HAP-1 (cell line): ENCODE results near the gene GOLM1.
"Not testable (repeated sequence)": the region's sequence is repeated elsewhere in the genome, so short reads cannot be mapped to it uniquely, and the experiment has no call there.

Source experiments
- DNase-seq, 2 experiments: peaks; one replicate each; pipeline ENCODE4 v3.0.0-alpha.2; 2016 to 2020; ENCODE audit warnings: low spot score in 2 of 2
- H3K27me3 ChIP-seq: fragments of 250-450 bp; sonication (Bioruptor Pico); 2 replicates; pipeline ENCODE4 v1.5.1; 2020; ENCODE audit warnings: low read depth, mild to moderate bottlenecking, moderate library complexity
- H3K36me3 ChIP-seq: fragments of 250-450 bp; sonication (Bioruptor Pico); replicated peaks from 2 replicates; pipeline ENCODE4 v1.5.1; 2020; ENCODE audit warnings: mild to moderate bottlenecking
- H3K4me1 ChIP-seq: fragments of 250-450 bp; sonication (Bioruptor Pico); 2 replicates; pipeline ENCODE4 v1.5.1; 2020; ENCODE audit warnings: mild to moderate bottlenecking
- H3K4me3 ChIP-seq: fragments of 250-450 bp; sonication (Bioruptor Pico); 2 replicates; pipeline ENCODE4 v1.5.1; 2020; ENCODE audit warnings: mild to moderate bottlenecking, moderate library complexity
- H3K9me3 ChIP-seq: fragments of 250-450 bp; sonication (Bioruptor Pico); 2 replicates; pipeline ENCODE4 v1.5.1; 2020; ENCODE audit warnings: mild to moderate bottlenecking, moderate library complexity
- in situ Hi-C: fragments of 300-500 bp; cut with MboI; formaldehyde crosslinking; loops from 3 replicates; pipeline ENCODE4 v1.14.3; 2020; ENCODE audit warnings: low sequenced_read_pairs, inconsistent platforms, mixed read lengths

Gene GOLM1, protein sequence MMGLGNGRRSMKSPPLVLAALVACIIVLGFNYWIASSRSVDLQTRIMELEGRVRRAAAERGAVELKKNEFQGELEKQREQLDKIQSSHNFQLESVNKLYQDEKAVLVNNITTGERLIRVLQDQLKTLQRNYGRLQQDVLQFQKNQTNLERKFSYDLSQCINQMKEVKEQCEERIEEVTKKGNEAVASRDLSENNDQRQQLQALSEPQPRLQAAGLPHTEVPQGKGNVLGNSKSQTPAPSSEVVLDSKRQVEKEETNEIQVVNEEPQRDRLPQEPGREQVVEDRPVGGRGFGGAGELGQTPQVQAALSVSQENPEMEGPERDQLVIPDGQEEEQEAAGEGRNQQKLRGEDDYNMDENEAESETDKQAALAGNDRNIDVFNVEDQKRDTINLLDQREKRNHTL

GRCh38 chr9:86098824-86099700, at the start of gene GOLM1:
TSS of gene GOLM1 (minus strand) at chr9:86099558. CDS start at chr9:86079320, 20,238 bp downstream.
- DNase-seq: peak; percentile 47 to 69
- peaks cover 28% of the 10 kb centered on the region for H3K4me1 ChIP-seq
- H3K27me3 ChIP-seq: no peaks in the 10 kb centered on the region
- H3K4me3 ChIP-seq: peak within 1 kb of the TSS; percentile 62
- in situ Hi-C loops: loop anchor here (10.0 kb wide), 1 partner anchor 64 kb away; no protein-coding TSS in a partner anchor
- H3K36me3 ChIP-seq: no peaks in the 10 kb centered on the region
- H3K9me3 ChIP-seq: no peaks in the 10 kb centered on the region

- H3K36me3 ChIP-seq, H3K4me1 ChIP-seq, DNase-seq, in situ Hi-C loops, H3K9me3 ChIP-seq, H3K4me3 ChIP-seq: not testable (repeated sequence)
- H3K27me3 ChIP-seq: peaks cover 38% of the 10 kb centered on the region
Measured at GRCh38 chr9:86146671-86147070, 47.3 kb upstream of the GOLM1 start.

- in situ Hi-C loops, H3K9me3 ChIP-seq, H3K36me3 ChIP-seq, H3K4me3 ChIP-seq, DNase-seq: not testable (repeated sequence)
- H3K4me1 ChIP-seq: peaks cover 12% of the 10 kb centered on the region
- H3K27me3 ChIP-seq: peaks cover 32% of the 10 kb centered on the region
Measured at GRCh38 chr9:86145960-86146359, 46.6 kb upstream of the GOLM1 start.

GRCh38 chr9:86142973-86143372, 43.6 kb upstream of the GOLM1 start:
- Histone ChIP-seq H3K36me3 (no peaks in the 10 kb centered on the region), H3K4me3 (no peak overlapping the region), H3K27me3 (peaks cover 41% of the 10 kb centered on the region), H3K4me1 (peaks cover 12% of the 10 kb centered on the region), H3K9me3 (peaks cover 8% of the 10 kb centered on the region; the same call in 1 of the 2 replicates)
- no peak for DNase-seq
- in situ Hi-C loops: no loop called here

GRCh38 chr9:86141843-86142242, 42.5 kb upstream of the GOLM1 start:
- in situ Hi-C loops: no loop called here

DNA sequence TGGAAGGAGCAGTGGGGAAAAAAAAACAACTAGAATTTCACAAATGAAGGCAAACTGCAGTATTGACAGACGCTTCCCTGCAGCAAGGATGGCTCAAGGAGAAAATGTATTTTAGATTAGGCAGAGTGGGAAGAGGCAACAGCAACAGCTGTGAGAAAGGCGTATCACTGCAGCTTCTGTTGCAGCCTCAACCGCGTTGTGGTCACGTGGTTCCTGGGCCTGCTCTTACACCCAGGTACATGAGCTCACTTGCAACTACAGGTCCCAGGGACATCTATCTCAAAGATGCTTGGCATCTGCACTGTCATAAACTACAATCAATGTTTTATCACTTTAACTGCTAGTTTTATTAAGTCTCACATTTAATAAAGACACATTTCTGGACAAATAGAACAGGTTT, 36.0 kb upstream of the GOLM1 start:
- no peak overlapping the region for H3K4me3 ChIP-seq
- no peaks in the 10 kb centered on the region for H3K9me3 ChIP-seq
- H3K4me1 ChIP-seq: peaks cover 11% of the 10 kb centered on the region
- in situ Hi-C loops: no loop called here
- DNase-seq: no peak
- peaks cover 16% of the 10 kb centered on the region for H3K27me3 ChIP-seq
- no peaks in the 10 kb centered on the region for H3K36me3 ChIP-seq

More at GRCh38 chr9:86141843-86142242, 42.5 kb upstream of the GOLM1 start:
- Histone ChIP-seq H3K36me3 (no peaks in the 10 kb centered on the region), H3K4me3 (no peak overlapping the region), H3K9me3 (peaks cover 8% of the 10 kb centered on the region; the same call in 1 of the 2 replicates), H3K27me3 (peaks cover 41% of the 10 kb centered on the region), H3K4me1 (peaks cover 12% of the 10 kb centered on the region)
- peak; percentile 88 to 92 for DNase-seq

DNA sequence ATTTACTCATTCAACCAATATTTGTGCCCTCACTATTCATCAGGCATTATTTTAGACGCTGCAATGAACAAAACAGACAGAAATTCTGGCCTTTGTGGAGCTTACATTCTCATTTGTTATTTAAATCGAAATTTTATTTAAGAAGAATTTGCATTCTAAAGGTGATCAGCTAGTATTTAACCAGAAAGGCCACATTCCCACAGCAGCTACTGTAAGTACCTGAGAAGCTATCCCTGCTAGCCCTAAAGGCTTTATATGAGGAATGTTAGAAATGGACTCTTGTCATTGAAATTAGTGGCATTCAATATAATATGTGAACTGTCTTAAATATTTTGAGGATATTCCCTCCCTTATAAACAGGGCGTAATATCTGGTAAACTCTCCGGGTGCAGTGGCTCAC, 35.0 kb upstream of the GOLM1 start:
- in situ Hi-C loops: no loop called here
- peaks cover 11% of the 10 kb centered on the region for H3K4me1 ChIP-seq

GRCh38 chr9:86128235-86128822, 29.0 kb upstream of the GOLM1 start:
- no peaks in the 10 kb centered on the region for H3K27me3 ChIP-seq
- no peak for DNase-seq
- no peaks in the 10 kb centered on the region for H3K9me3 ChIP-seq
- no peaks in the 10 kb centered on the region for H3K36me3 ChIP-seq
- no peak overlapping the region for H3K4me3 ChIP-seq
- peaks cover 11% of the 10 kb centered on the region for H3K4me1 ChIP-seq
- in situ Hi-C loops: no loop called here

More for the DNA sequence above, 35.0 kb upstream of the GOLM1 start:
- Histone ChIP-seq H3K9me3 (no peaks in the 10 kb centered on the region), H3K4me3 (no peak overlapping the region), H3K27me3 (peaks cover 7% of the 10 kb centered on the region), H3K36me3 (no peaks in the 10 kb centered on the region)
- DNase-seq: peak; percentile 17 to 83

DNA sequence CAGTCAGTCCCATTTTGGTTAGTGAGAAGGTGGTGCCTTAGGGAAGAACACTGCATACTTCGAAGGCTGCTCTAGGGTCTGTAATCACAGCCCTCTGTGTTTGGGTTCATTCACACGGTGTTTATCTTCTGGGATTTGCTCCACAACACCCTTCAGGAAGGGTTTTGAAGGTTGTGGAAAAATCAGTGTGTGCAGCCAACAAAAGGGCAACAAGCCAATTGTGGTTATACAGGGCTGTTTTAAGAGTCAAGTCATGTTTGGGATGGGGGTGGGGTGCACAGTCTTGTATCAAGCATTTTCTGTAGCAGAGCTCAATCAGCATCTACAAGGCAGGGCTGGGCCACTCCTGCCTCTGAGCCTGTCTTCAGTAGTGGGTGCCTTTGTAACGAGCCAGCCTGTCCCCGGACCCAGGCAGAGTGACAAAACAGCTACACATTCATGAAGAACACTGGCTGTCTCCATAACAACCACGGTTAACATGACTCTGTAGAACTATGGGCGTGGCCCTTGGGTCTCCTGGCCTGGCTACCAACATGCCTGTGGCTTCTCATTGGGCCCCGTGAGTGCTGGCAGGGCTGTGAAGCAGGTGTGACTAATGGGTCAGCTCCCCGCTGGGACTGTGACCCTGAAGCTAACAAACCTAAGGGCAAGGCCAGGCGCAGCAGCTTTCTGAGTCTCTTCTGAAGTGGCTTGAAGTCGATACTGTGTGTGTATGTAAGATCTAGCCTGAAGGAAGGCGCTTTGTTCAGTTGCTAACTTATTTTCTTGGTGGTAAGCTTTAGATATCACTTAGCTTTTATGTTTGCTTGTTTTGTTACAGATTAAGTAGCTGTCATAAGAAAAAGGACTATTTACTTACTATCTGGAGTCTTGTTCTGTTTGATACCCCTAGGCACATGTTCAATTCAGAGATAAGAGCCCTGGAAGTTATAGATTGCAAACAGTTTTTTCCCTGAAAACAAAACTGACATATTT, 27.9 kb upstream of the GOLM1 start:
- DNase-seq: peak; percentile 85 to 86
- no peaks in the 10 kb centered on the region for H3K36me3 ChIP-seq
- in situ Hi-C loops: no loop called here
- H3K4me1 ChIP-seq: peaks cover 15% of the 10 kb centered on the region
- H3K9me3 ChIP-seq: no peaks in the 10 kb centered on the region
- H3K27me3 ChIP-seq: no peaks in the 10 kb centered on the region
- no peak overlapping the region for H3K4me3 ChIP-seq

GRCh38 chr9:86122311-86122710, 23.0 kb upstream of the GOLM1 start:
- in situ Hi-C loops: no loop called here
- Histone ChIP-seq H3K4me3 (no peak overlapping the region), H3K4me1 (peaks cover 16% of the 10 kb centered on the region), H3K36me3 (no peaks in the 10 kb centered on the region), H3K27me3 (no peaks in the 10 kb centered on the region), H3K9me3 (no peaks in the 10 kb centered on the region)
- peak; percentile 63 for DNase-seq

GRCh38 chr9:86119457-86119856, 20.1 kb upstream of the GOLM1 start:
- DNase-seq: no peak
- in situ Hi-C loops: no loop called here
- Histone ChIP-seq H3K36me3 (no peaks in the 10 kb centered on the region), H3K4me3 (no peak overlapping the region), H3K27me3 (no peaks in the 10 kb centered on the region), H3K9me3 (no peaks in the 10 kb centered on the region), H3K4me1 (peaks cover 7% of the 10 kb centered on the region)

- H3K9me3 ChIP-seq: no peaks in the 10 kb centered on the region
- no peak for DNase-seq
- no peaks in the 10 kb centered on the region for H3K27me3 ChIP-seq
- no peaks in the 10 kb centered on the region for H3K36me3 ChIP-seq
- no peak overlapping the region for H3K4me3 ChIP-seq
- in situ Hi-C loops: no loop called here
- no peaks in the 10 kb centered on the region for H3K4me1 ChIP-seq
Measured at GRCh38 chr9:86116425-86116824, 17.1 kb upstream of the GOLM1 start.

- Histone ChIP-seq H3K4me3 (no peak overlapping the region), H3K27me3 (no peaks in the 10 kb centered on the region), H3K4me1 (no peaks in the 10 kb centered on the region), H3K36me3 (no peaks in the 10 kb centered on the region), H3K9me3 (no peaks in the 10 kb centered on the region)
- no peak for DNase-seq
- in situ Hi-C loops: no loop called here
Measured at GRCh38 chr9:86115886-86116285, 16.5 kb upstream of the GOLM1 start.
